GM21737 (cell line): ENCODE measurements around the gene CACNA2D2.

Experiments used
- ATAC-seq: cut with Tn5 transposase; IDR thresholded peaks from one replicate; pipeline ENCODE4 v1.9.1; 2021; ENCODE audit warnings: mild to moderate bottlenecking, moderate library complexity; ENCODE audit not compliant: unreplicated experiment

Gene CACNA2D2

DNA sequence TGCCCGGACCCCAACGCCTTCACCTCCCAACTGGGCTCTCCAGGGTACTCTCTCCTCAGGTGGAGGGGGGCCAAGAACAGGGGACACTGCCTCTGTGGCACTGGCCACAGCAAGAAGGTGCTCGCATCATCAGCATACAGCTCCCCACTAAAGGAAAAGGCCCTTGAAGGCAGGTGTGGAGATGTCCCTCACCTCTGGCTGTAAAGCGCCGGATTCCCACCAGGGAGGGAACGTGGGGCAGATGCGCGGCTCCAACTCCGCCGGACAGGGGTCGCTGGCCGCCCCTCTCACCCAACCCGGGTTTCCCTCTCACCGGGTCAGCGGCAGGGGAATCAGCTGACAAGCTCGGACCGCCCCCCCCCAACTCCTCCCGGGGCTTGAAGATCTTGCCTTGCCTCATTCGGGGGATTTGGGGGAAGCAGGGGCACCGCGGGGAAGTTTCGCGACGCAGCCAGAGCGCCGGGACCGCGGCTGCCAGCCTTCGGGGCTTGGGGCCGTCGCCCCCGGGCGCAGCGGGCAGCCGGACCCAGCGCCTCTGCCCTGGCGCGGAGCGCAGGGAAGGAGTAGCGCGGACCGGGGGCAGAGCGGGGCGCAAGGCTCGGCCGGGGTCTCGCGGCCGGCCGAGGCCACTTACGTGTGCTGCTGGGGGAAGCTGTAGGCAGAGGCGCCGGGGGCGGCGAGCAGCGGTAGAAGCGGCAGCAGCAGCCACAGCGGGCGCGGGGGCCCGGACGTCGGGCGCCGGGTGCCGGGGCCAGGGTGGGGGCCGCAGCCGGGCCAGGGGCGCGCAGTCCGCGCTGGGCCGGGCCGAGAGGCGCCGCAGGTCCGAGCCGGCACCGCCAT lies 630 bp downstream of the CACNA2D2 start:
- no peak for ATAC-seq

DNA sequence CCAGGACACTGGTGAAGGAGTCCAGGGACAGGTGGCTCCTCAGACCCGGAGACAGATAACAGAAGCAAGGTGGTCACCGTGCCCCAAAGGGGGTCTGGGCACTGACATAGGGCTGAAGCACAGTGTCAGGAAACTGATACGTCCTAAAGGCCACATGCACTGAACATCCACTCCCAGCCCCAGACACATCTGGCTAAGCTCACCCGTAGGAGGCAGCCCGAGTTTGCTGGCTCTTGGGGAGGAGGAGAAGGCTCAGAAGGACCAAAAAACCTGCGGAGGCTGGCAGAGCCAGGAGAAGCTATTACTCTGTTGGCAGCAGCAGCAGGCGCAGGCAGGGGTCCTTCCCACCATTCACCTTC lies 1.2 kb downstream of the CACNA2D2 start:
- ATAC-seq = no peak

DNA sequence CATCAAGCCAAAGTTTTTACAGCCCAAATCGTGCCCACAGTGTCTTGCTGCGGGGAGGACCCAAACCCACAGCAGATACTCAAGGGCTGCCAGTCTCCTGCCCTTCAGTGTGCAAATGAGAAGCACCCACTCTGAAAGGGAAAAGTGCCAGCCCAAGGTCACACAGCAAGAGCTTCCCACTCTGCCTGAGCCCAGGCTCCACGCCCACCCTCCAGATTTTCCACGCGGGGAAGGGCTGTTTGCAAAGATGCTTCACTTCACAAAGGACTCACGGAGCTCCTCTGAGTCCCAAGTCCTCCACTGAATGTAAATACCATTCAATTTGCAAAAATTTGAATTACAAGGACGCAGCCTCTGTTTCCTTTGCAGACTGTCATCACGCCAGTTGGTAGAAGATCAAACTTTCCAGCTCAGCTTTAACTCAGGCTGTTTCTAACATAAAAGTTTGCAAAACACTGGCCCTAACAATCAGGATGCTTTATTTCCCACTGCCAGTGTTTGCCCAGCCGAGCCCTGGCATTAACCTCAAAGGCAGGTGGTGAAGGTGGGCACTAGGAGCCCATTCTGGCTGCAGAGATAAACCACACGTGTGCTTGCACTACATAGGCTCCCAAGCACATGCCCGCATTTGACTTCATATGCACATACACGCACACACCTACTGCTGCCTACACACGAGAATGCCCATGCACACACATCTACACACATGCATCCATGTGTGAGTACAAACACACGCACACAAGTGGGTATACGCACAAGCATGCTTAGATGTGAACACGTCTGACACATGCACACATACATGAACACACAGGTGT lies 7.6 kb downstream of the CACNA2D2 start:
- ATAC-seq = no peak

DNA sequence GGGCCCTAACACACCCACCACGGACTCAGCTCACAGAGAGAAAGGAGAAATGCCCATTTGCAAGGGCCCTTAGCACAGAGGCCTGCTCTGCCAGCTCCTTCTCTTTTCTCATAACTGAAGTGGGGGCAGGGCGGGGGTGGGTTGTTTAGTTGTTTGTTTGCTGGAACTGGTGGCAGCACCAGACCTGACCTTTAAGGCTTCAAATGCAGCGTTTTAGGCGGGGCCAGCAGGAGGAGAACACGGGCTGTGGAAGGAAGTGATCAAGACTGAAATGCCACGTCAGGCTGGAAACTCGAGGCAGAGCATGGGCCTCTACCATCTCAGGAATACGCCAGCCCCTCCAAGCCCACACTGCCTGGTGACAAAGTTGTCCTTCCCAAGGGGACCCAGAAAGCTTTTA lies 9.3 kb downstream of the CACNA2D2 start:
- no peak for ATAC-seq

DNA sequence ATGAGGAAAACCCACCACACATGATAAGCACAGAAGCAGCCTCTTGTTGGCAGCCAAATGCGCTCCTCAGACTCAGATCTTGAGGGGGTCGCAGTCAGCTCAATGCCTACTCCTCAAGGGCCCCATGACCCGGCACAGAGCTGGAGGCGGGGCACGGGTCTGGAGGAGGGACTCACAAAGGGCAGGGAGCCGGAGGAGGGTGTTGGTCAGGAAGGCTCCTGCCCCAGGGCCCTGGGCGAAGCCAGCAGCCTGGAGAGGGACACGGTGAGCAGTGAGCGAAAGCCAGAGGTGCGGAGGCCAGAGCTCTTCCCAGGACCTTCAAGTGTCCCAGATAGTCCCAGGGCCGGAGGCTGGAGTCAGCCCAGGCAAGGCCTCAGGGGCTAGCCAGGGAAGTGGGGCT lies 9.8 kb downstream of the CACNA2D2 start:
- no peak for ATAC-seq

DNA sequence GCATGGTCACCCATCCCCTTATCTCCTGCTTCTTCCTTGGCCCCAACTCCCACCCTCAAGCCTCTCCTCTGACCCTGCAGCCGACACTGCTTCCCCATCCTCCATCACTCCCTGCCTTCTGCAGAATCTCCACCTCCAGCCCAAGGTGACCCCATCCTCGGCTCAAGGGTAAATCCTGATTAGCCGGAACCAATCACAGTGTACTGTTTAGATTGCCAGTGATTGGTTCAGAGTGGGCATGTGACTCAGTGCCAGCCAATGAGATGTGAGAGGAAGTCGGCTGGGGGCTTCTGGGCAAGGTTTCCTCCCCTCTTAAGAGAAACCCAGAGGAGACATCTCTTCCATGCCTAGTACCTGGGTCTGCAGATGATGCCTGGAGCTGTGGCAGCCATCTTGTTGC lies 10.3 kb downstream of the CACNA2D2 start:
- ATAC-seq = no peak

DNA sequence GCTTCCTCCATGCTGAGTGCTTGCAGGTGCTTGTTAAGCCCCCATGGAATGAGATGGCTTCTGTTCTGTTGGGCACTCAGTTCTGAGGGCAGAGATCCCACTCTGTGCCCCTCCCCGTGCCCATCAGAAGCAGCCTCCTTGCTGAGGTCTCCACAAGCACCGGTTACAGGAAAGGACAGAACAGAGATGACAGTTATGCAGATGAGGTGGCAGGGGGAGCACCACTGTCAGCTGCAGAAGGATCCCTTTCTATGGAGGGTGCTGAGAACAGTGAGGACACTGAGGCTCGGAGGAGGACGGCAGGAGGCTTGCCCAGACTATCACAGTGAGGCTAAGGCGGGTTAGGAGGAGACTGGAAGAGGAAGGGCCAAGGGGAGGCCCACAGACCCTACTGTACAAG lies 12.4 kb downstream of the CACNA2D2 start:
- ATAC-seq = no peak

DNA sequence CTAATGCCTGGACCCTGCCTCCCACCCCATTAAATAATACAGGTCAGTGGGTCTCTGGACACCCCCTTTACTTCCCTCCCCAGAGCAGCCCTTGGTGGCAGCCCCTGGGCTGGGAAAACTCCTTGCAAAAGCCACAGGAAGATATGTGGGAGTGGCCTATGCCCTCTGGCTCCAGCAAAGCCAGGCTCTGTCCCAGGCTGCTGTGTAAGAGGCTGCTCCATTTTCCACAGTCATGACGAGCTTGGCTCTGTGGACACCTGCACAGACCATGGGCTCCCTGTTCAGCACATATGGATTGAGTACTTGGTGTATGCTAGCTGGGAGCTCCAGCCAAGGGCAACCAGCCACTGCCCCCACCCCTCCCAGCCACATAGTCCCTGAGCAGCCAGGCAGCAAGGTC lies 13.0 kb downstream of the CACNA2D2 start:
- no peak for ATAC-seq

DNA sequence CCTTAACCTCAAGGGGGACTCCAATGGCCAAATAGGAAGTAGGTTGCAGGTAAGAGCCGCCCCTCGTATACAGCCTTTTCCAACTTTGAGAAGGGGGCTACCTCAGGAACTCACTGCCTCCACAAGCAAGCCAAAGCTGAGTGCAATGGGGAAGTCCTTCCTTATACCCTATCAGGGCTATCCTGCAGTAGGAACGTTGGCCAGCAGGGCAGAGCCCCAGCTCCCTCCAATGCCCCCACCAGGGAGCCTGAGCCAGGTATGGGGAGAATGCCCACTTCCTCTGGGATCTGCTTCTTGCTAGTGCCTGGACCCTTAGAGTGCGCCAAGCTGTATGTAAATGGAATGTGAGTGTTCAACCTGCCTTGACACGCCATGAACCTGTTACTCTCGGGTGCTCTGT lies 16.3 kb downstream of the CACNA2D2 start:
- no peak for ATAC-seq

DNA sequence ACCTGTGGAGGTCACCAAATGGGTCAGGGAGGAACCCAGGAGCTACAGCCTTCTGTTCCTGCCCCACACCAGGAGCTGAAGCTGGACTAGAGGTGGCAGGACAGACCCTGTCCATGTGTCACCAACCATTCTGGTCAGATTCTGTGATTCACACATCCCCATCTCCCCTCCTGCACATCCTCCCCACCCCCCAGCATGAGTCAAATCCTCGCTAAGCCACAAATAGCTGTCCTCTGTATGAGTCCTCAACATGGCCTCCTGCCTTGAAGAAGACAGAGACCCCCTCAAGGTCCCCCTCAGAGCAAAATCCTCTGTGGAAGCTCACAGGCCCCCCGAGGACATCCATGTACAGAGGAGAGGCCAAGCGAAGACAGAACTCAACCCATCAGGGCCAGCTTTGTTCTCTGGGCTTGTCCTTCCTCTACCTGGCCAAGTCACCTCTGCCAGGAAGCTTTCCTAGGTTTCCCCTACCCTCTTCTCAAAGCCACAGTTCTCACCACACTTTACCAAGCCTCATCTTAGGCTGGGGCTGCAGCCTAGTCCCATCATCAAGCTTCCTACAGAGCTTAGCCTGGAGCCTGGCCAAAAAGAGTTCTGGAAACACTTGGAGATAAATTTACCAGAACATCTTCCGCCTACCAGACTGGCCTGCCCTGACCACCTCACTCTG lies 17.1 kb downstream of the CACNA2D2 start:
- ATAC-seq = no peak

DNA sequence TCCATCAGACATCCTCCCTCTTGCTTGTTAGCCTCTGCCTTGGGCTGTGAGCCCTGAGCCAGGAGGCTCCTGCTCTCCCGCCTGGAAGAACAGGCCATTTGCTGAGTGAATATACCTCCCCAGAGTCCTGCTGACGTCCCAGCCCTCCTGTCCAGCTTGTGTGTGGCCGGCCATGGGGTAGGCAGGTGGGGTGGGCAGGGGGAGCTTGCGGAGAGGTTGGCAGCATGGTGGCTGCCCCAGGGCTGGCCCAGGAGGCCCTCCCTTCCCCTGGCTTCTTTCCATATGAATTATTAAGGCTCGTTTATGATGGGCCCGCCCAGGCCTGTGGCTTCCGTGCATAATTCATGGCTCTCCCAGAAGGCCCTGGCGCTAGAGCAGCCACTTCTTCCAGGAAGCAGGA lies 18.7 kb downstream of the CACNA2D2 start:
- no peak for ATAC-seq

DNA sequence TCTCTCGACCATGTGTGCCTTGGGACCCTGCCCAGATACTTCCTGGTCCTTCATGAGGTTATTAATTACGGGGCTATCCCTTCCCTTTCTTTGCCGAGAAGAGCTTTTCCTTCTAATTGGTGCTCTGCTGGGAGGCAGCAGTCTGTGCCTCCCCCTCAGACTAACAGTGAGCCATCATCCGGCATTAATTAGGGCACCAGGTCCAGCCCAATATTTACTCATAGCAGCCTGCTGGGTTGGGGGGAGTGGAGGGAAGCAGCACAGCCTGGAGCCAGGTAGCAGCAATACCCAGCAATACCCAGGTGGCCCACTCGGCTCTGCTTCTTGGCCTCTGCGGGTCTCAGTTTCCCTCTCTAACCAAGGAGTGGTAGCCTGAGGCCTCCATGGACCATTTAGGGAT lies 20.1 kb downstream of the CACNA2D2 start:
- no peak for ATAC-seq

DNA sequence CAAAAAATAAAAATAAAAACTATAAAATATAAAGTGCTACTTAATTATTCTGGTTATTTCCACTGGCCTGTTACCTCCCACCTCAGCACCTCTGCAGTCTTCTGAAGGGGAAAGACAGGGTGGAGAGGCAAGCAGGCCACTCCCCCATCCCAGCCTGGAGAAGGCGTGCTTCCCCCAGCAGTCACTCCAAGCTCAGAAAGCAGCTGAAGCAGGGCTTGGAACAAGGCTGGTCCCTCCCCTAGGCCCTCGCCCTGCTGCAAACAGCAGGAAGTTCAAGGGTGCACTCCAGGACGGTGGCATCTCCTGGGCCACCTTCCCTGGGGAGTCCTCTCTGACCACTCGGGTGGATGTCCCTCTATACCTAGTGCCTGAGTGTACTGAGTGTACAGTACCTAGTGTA lies 21.4 kb downstream of the CACNA2D2 start:
- no peak for ATAC-seq

DNA sequence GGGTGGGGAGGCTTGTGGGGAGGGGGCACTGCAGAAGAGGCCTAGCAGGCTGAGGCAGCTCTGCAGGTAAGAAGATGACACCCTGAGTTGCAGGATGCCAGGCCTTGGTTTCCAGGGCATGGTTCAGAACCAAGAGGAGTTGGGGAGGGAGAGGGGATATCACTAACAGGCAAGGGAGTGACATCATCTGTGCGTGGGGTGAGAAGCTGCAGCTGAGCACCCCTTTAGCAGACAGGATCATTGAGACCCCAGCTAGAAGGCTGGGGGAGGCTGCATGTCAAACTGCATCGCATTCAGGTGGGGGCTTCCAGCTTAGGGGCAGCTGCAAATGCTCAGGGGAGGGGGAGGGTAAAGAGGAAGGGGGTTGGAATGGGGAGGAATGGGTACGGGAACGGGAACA lies 23.0 kb downstream of the CACNA2D2 start:
- ATAC-seq = no peak

DNA sequence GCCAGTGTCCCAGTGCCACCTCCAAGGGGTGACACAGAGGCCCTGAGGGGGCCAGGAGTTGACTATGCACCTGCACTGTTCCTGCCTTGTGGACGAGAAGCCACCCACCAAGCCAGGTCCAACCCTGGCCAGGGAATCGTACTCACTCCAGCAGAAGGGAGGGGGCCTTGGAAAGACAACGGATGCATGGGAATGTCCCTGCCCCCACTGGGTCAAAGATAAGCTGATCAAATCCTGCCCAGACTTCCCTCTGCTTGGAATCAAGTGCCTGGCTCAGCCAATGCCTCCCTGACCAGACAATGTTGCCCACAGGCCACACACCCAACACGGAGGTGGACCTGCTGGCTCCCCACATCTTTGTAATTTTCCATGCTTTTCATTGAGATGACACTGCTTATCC lies 23.9 kb downstream of the CACNA2D2 start:
- no peak for ATAC-seq

DNA sequence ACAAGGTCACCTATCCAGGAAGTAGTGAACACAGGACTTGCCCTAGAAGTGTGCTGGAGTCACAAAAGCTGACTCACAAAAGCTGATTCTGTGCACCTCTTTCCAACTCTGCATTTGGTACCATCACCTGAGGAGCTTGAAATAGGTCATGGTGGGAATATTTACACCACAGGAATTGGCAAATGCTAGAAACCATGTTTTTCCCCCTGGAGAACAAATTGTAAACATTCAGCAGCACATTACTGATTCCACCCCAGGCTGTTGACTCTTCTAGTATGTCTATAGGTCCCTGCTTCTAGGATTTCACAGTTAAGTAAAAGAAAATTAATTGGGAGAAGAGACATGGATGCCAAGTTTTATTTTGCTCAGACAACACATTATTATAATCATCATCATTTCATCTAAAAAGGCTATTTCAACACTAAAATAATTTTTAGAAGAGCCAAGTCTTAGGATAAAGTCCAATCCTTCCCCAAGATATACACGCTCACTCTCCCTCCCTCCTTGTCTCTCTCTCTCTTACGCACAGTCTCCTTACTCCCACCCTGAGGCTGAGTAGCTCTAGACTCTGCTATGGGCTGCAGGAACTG lies 24.7 kb downstream of the CACNA2D2 start:
- ATAC-seq = no peak

DNA sequence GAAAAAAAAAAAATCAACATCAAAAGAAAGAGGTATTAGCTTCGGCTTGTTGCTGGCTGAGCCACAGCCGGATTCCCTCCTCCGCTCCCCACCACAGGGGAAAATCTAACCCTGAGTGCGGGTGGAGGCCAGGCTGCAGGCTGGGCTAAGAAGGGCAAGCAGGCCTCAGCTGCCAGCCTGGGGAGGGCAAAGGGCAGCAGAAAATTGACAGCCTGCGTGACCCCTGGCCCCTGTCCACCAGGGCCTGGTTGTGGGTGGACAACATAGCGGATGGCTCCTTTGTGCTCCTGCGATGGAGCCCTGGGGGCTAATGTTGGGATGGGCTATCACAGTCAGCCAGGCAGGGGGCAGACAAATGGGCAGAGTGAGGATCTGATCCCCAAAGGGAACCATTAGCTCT lies 25.4 kb downstream of the CACNA2D2 start:
- ATAC-seq = no peak

DNA sequence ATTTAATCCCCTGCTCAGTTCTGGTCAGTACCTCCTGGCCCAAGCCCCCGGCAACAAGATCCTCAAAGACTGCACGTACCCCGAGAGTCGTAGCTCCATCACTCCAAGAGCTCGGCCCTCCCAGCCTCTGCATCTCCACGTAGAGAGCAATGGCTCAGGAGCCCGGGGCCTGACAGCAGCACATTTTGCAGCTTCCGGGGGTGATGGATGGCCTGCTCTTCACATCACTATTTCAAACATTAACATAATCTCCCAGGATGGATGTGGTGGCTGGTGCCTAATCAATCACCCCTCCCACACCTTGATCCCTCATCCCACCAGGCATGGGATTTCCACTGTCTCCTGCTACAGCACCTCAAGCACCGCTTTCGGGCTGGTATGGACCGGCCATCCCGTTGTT lies 28.1 kb downstream of the CACNA2D2 start:
- no peak for ATAC-seq

DNA sequence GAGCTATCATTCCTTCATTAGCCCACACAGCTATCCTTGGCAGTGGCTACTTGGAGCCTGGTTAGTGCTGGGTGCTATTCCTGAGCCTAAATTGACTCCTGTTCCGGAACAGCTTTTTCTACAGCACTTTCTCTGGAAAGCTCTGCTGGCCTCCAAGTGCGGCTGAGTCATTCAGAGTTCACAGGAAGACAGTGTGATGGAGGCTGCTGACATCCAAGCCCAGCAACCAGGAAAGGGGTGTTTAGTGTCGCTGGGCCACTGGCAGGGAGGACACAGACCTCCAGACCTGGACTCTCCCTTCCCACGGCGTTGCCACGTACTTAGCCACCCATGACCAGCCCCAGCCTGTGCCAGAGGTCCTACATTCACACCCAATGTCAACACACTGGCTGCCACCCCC lies 28.7 kb downstream of the CACNA2D2 start:
- ATAC-seq = no peak

DNA sequence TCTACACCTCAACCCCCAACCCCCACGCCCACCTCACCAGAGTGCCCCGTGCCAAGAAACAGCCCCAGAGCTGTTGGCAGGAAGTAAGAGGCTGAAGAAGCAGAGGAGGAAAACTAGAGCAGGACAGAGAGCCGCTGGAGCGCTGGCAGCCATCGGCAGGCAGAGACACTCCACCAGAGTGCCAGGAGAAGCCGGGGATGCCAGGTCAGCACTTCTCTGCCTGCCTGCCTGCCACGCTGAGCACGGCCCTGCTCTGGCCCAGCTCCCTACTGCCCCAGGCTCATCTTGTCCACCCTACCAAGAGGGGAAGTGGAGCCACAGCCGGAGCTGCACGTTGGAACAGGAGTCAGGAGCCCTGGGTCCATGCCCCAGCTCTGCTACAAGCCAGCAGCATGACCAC lies 29.7 kb downstream of the CACNA2D2 start:
- no peak for ATAC-seq

DNA sequence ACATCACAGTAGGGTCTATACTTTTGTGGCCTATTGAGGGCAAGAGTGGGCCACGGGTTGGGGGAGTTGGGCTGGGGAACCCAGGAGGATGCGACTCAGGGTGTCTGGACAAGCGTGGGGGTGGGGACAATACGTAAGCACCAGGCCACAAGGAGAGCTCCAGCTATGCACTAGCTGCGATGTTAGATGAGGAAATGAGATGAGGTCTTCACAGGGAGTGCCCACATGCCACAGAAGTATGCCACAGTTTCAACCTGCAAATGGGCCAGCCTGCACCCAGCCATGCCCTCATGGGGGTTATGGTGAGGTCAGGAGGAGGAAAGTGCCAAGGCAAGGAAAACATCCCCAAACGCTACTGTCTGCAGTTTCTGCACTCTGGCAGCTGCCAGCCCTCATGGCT lies 30.5 kb downstream of the CACNA2D2 start:
- ATAC-seq = no peak

DNA sequence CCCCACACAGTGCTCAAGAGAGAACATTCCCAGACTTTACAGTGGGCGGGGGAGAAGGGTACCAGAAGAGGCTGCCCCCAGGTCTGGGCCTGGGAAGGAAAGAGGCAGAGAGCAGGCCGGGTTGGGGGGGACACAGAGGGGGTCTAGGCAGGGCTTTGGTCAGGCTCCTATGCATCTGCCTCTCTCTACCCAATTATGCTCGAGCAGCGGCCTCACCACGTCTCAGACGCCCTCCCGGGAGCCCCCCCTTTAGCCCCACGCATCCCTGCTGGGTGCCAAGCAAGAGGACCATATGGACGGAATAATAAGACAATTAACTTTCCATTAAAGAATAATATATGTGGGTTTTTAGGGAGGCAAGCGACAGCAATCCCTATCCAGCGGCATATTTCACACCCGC lies 32.8 kb downstream of the CACNA2D2 start:
- ATAC-seq = no peak
